ENCODE results near the gene VTI1A. TPM values are rescaled to one million over a fixed set of nuclear protein-coding genes. Genes with fewer than 3 reads are reported as not detected.

VTI1A gene
- total and polyA plus RNA-seq, 4 donors: 5.5 to 26.9 (median 13.1) TPM

DNA sequence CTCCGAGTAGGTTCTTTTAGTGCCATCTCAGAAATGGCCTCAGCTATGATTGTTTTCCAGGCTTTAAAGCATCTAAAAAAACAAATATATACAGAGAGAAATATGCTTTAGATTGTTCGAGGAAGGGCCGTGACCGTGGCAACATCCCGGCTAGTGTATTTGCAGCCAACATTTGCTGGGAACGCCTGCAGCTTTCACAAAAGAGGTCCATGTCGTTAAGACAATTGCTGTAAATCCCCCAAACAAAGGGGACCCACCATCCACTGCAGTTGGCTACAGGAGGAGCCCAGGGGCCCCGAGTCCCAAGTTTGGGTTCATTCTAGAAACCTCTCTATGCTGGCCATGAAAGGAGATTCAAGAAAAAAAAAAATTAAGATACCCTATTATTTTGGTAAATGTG, 350.2 kb downstream of the VTI1A start:
- Histone ChIP-seq H3K27ac (ENCODE audit: low read depth in 1 of 2, low read length in 2 of 2) (no peak overlapping the region), H3K9me3 (ENCODE audit: control insufficient read depth in 4 of 4, low read length in 3 of 4) (no peaks in the 10 kb centered on the region), H3K4me1 (ENCODE audit: control insufficient read depth in 4 of 4, insufficient read depth in 4 of 4, low read length in 3 of 4) (no peaks in the 10 kb centered on the region), H3K4me3 (ENCODE audit: low read depth in 1 of 3, low read length in 3 of 3) (no peak overlapping the region), H3K36me3 (ENCODE audit: control insufficient read depth in 4 of 4, insufficient read depth in 3 of 4, low read depth in 1 of 4, low read length in 3 of 4) (no peaks in the 10 kb centered on the region), H3K9ac (ENCODE audit: low read depth in 1 of 2, low read length in 2 of 2) (no peak overlapping the region), H3K27me3 (ENCODE audit: control insufficient read depth in 4 of 4, insufficient read depth in 4 of 4, low read length in 3 of 4) (no peaks in the 10 kb centered on the region)
- WGBS: 95% methylated on average over 8 of the region's 8 CpGs
- TF ChIP-seq GABPA (IDR thresholded peaks at IDR 0.05 in 1 of 2, conservative IDR thresholded peaks at IDR 0.05 in 1 of 2) (no peak), RXRA (IDR thresholded peaks at IDR 0.05) (no peak), FOXA1 (IDR thresholded peaks at IDR 0.05) (no peak), NR2F2 (IDR thresholded peaks at IDR 0.05) (no peak), TAF1 (conservative IDR thresholded peaks at IDR 0.05) (no peak), EGR1 (IDR thresholded peaks at IDR 0.05; ENCODE audit: low read depth in 2 of 2) (no peak), RAD21 (IDR thresholded peaks at IDR 0.05) (no peak), SP1 (IDR thresholded peaks at IDR 0.05) (no peak), JUND (IDR thresholded peaks at IDR 0.05) (no peak)
- TF ChIP-seq, protein P1, sequence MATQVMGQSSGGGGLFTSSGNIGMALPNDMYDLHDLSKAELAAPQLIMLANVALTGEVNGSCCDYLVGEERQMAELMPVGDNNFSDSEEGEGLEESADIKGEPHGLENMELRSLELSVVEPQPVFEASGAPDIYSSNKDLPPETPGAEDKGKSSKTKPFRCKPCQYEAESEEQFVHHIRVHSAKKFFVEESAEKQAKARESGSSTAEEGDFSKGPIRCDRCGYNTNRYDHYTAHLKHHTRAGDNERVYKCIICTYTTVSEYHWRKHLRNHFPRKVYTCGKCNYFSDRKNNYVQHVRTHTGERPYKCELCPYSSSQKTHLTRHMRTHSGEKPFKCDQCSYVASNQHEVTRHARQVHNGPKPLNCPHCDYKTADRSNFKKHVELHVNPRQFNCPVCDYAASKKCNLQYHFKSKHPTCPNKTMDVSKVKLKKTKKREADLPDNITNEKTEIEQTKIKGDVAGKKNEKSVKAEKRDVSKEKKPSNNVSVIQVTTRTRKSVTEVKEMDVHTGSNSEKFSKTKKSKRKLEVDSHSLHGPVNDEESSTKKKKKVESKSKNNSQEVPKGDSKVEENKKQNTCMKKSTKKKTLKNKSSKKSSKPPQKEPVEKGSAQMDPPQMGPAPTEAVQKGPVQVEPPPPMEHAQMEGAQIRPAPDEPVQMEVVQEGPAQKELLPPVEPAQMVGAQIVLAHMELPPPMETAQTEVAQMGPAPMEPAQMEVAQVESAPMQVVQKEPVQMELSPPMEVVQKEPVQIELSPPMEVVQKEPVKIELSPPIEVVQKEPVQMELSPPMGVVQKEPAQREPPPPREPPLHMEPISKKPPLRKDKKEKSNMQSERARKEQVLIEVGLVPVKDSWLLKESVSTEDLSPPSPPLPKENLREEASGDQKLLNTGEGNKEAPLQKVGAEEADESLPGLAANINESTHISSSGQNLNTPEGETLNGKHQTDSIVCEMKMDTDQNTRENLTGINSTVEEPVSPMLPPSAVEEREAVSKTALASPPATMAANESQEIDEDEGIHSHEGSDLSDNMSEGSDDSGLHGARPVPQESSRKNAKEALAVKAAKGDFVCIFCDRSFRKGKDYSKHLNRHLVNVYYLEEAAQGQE (IDR thresholded peaks at IDR 0.05): no peak
- TF ChIP-seq, protein P2, sequence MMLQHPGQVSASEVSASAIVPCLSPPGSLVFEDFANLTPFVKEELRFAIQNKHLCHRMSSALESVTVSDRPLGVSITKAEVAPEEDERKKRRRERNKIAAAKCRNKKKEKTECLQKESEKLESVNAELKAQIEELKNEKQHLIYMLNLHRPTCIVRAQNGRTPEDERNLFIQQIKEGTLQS (IDR thresholded peaks at IDR 0.05): no peak
- no peak for DNase-seq (ENCODE audit: low spot score)

DNA sequence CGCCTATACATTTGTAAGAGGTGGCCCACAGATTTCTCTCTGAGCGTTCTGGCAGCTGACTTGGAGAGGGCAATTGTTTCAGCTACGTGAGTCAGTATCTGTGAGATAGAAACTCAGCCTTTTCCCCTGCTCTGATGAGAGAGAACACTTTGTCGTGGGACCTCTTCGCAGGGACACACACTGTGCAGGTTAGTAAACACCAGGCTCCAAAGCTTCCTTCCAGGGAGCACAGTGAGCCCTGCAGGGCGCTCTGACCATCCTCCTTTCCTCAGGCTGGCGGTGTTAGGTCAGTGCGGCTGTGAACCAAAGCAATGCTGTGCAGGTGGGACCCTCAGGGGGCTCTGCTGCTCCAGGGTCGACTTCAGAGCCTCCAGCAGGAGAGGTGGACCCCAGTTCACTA, 350.8 kb downstream of the VTI1A start:
- Histone ChIP-seq H3K9ac (ENCODE audit: low read depth in 1 of 2, low read length in 2 of 2) (no peak overlapping the region), H3K9me3 (ENCODE audit: control insufficient read depth in 4 of 4, low read length in 3 of 4) (no peaks in the 10 kb centered on the region), H3K36me3 (ENCODE audit: control insufficient read depth in 4 of 4, insufficient read depth in 3 of 4, low read depth in 1 of 4, low read length in 3 of 4) (no peaks in the 10 kb centered on the region), H3K27me3 (ENCODE audit: control insufficient read depth in 4 of 4, insufficient read depth in 4 of 4, low read length in 3 of 4) (no peaks in the 10 kb centered on the region), H3K4me3 (ENCODE audit: low read depth in 1 of 3, low read length in 3 of 3) (no peak overlapping the region), H3K4me1 (ENCODE audit: control insufficient read depth in 4 of 4, insufficient read depth in 4 of 4, low read length in 3 of 4) (no peaks in the 10 kb centered on the region), H3K27ac (ENCODE audit: low read depth in 1 of 2, low read length in 2 of 2) (no peak overlapping the region)
- TF ChIP-seq JUND (IDR thresholded peaks at IDR 0.05) (no peak), FOXA2 (IDR thresholded peaks at IDR 0.05) (no peak), RAD21 (IDR thresholded peaks at IDR 0.05) (no peak), RXRA (IDR thresholded peaks at IDR 0.05) (no peak), FOXA1 (IDR thresholded peaks at IDR 0.05) (no peak), EGR1 (IDR thresholded peaks at IDR 0.05; ENCODE audit: low read depth in 2 of 2) (no peak)
- TF ChIP-seq, protein P3, sequence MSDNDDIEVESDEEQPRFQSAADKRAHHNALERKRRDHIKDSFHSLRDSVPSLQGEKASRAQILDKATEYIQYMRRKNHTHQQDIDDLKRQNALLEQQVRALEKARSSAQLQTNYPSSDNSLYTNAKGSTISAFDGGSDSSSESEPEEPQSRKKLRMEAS (IDR thresholded peaks at IDR 0.05): no peak
- TF ChIP-seq, protein P2 (IDR thresholded peaks at IDR 0.05): no peak
- TF ChIP-seq, protein P4, sequence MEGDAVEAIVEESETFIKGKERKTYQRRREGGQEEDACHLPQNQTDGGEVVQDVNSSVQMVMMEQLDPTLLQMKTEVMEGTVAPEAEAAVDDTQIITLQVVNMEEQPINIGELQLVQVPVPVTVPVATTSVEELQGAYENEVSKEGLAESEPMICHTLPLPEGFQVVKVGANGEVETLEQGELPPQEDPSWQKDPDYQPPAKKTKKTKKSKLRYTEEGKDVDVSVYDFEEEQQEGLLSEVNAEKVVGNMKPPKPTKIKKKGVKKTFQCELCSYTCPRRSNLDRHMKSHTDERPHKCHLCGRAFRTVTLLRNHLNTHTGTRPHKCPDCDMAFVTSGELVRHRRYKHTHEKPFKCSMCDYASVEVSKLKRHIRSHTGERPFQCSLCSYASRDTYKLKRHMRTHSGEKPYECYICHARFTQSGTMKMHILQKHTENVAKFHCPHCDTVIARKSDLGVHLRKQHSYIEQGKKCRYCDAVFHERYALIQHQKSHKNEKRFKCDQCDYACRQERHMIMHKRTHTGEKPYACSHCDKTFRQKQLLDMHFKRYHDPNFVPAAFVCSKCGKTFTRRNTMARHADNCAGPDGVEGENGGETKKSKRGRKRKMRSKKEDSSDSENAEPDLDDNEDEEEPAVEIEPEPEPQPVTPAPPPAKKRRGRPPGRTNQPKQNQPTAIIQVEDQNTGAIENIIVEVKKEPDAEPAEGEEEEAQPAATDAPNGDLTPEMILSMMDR (IDR thresholded peaks at IDR 0.05; ENCODE audit: low read depth, low read length, missing input control): no peak
- no peak for DNase-seq (ENCODE audit: low spot score)
- 92% methylated on average over 9 of the region's 9 CpGs for WGBS

All from liver (tissue), 9 donors.